SK-N-SH (cell line): ENCODE results near the gene GMPR2.

Experiments used
- CTCF ChIP-seq: fragments of 200-600 bp; sonication (generic); IDR thresholded peaks from 2 replicates; pipeline ENCODE4 v1.6.1; 2017; ENCODE audit warnings: antibody characterized with exemption, mild to moderate bottlenecking, moderate library complexity
- EP300 ChIP-seq, 2 experiments: IDR thresholded peaks; 2 replicates each; pipeline versions ENCODE4 v1.4.0 to v1.6.1; 2012; ENCODE audit warnings: borderline replicate concordance in 1 of 2, low read depth in 1 of 2, low read length in 1 of 2
- POLR2AphosphoS5 ChIP-seq: IDR thresholded peaks from 2 replicates; pipeline ENCODE4 v1.6.1; 2012; ENCODE audit warnings: low read depth, low read length
- RAD21 ChIP-seq: IDR thresholded peaks from 2 replicates; pipeline ENCODE4 v1.6.1; 2012; ENCODE audit warnings: mild to moderate bottlenecking, low read length
- TAF1 ChIP-seq: IDR thresholded peaks from 2 replicates; pipeline ENCODE4 v1.6.1; 2012; ENCODE audit warnings: low read depth, mild to moderate bottlenecking, low read length, moderate library complexity, borderline replicate concordance
- YY1 ChIP-seq: IDR thresholded peaks from 2 replicates; pipeline ENCODE4 v1.4.0; 2012; ENCODE audit warnings: low read depth, mild to moderate bottlenecking

- TF ChIP-seq CTCF (no peak), TAF1 (no peak), POLR2AphosphoS5 (no peak), RAD21 (no peak), EP300 (IDR thresholded peaks at IDR 0.05; ENCODE audit: borderline replicate concordance in 1 of 2, low read depth in 1 of 2, low read length in 1 of 2) (no peak), YY1 (no peak)
Observed at GRCh38 chr14:24284501-24285035, 51.8 kb downstream of the GMPR2 start.
